Measurements from ENCODE around the gene PAPPA2.

DNA sequence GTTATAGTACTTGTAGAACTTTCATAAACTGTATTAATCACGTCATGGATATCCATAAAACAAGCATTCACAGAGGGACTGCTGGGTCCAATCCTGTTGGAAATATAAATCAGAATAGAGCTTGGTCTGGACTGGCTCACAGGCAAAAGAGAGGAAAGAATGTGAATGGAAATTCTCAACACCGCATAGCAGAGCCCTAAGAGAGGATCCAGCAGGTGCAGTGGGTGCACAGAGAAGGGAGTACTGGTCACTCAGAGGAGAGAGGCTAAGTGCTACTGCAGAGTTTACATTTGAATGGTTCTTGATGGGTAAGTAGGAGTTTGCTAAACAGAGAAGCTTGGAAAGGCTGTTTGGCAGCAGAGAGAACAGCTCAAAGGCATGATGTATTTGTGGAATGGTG lies 231.7 kb downstream of the PAPPA2 start:
- TF ChIP-seq CTCF (IDR thresholded peaks at IDR 0.05) (no peak), POLR2A (IDR thresholded peaks at IDR 0.05) (no peak)

Data from lower leg skin (tissue), 3 donors.